ENCODE data around the gene ANKRD18B. TPM values are rescaled to one million over a fixed set of nuclear protein-coding genes. Genes with fewer than 3 reads are reported as not detected.
"Not testable (repeated sequence)": the region's sequence is repeated elsewhere in the genome, so short reads cannot be mapped to it uniquely, and the experiment has no call there.

The ANKRD18B gene
- total and polyA plus RNA-seq, 2 donors (not counting 1 experiment from before 2014, with no cell fraction given): not detected

DNA sequence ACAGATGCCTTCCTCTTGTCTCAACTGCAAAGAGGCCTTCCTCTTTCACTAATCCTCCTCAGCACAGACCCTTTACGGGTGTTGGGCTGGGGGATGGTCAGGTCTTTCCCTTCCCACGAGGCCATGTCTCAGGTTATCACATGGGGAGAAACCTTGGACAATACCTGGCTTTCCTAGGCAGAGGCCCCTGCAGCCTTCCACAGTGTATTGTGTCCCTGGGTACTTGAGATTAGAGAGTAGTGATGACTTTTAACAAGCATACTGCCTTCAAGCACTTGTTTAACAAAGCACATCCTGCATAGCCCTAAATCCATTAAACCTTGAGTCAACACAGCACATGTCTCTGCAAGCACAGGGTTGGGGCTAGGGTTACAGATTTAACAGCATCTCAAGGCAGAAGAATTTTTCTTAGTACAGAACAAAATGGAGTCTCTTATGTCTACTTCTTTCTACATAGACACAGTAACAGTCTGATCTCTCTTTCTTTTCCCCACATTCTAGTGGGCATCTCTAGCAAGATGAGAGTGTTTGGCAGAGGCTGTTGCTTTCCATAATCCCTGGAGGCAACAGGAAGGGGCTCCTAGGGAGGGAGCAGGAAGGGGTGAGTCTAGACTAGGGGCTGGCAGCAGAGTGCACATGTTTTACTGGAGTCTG is 8.6 kb upstream of the ANKRD18B start:
- CTCF ChIA-PET; DNase-seq; H3K27ac Mint-ChIP-seq; H3K27ac ChIP-seq (ENCODE audit: low read length in 2 of 2); H3K9ac ChIP-seq (ENCODE audit: low read length); H3K9me3 Mint-ChIP-seq (ENCODE audit: insufficient read depth); H4K20me1 ChIP-seq (ENCODE audit: control insufficient read depth, insufficient read depth, low read length, poor library complexity, severe bottlenecking); H3K36me3 ChIP-seq (replicated peaks in 1 of 2; ENCODE audit: control extremely low read depth in 1 of 2, control insufficient read depth in 1 of 2, extremely low read depth in 1 of 2, insufficient read depth in 2 of 2, low read length in 1 of 2); ATAC-seq (ENCODE audit: low read depth); H3K4me3 Mint-ChIP-seq; H3K9me3 ChIP-seq (ENCODE audit: control extremely low read depth in 1 of 3, control insufficient read depth in 2 of 3, insufficient read depth in 1 of 3, low read length in 2 of 3); H2AFZ ChIP-seq (ENCODE audit: insufficient read depth, low read depth, low read length, poor library complexity, severe bottlenecking); POLR2A ChIA-PET; H3K4me3 ChIP-seq (ENCODE audit: control extremely low read depth in 1 of 5, extremely low read depth in 1 of 5, insufficient read depth in 1 of 5, low read depth in 2 of 5, low read length in 4 of 5); H3K4me2 ChIP-seq (replicated peaks; ENCODE audit: low read depth, low read length, poor library complexity, severe bottlenecking); H3K4me1 Mint-ChIP-seq; H3K4me1 ChIP-seq (ENCODE audit: control insufficient read depth in 2 of 2, insufficient read depth in 2 of 2, low read length in 2 of 2); intact Hi-C loops (cut with micrococcal nuclease); H3K79me2 ChIP-seq (ENCODE audit: control insufficient read depth, insufficient read depth, low read length); H3K27me3 ChIP-seq (replicated peaks in 1 of 4; ENCODE audit: control extremely low read depth in 1 of 4, control insufficient read depth in 3 of 4, insufficient read depth in 4 of 4, low read length in 3 of 4): not testable (repeated sequence)
- 20% methylated on average over 1 of the region's 2 CpGs for WGBS (ENCODE audit: insufficient coverage)
- peaks cover 14% of the 10 kb centered on the region for H3K27me3 Mint-ChIP-seq

- intact Hi-C loops (cut with micrococcal nuclease); POLR2A ChIA-PET: not testable (repeated sequence)
Measured at GRCh38 chr9:33516397-33516796, 7.7 kb upstream of the ANKRD18B start.

More at GRCh38 chr9:33516397-33516796, 7.7 kb upstream of the ANKRD18B start:
- H3K4me2 ChIP-seq (replicated peaks; ENCODE audit: low read depth, low read length, poor library complexity, severe bottlenecking); H3K27ac ChIP-seq (ENCODE audit: low read length in 2 of 2); H2AFZ ChIP-seq (ENCODE audit: insufficient read depth, low read depth, low read length, poor library complexity, severe bottlenecking); H3K9me3 Mint-ChIP-seq (ENCODE audit: insufficient read depth); H3K4me3 ChIP-seq (ENCODE audit: control extremely low read depth in 1 of 5, extremely low read depth in 1 of 5, insufficient read depth in 1 of 5, low read depth in 2 of 5, low read length in 4 of 5); H3K4me1 ChIP-seq (ENCODE audit: control insufficient read depth in 2 of 2, insufficient read depth in 2 of 2, low read length in 2 of 2); H3K9ac ChIP-seq (ENCODE audit: low read length); H3K27ac Mint-ChIP-seq; ATAC-seq (ENCODE audit: low read depth); H3K4me3 Mint-ChIP-seq; H4K20me1 ChIP-seq (ENCODE audit: control insufficient read depth, insufficient read depth, low read length, poor library complexity, severe bottlenecking); H3K27me3 ChIP-seq (replicated peaks in 1 of 4; ENCODE audit: control extremely low read depth in 1 of 4, control insufficient read depth in 3 of 4, insufficient read depth in 4 of 4, low read length in 3 of 4); H3K4me1 Mint-ChIP-seq; H3K9me3 ChIP-seq (ENCODE audit: control extremely low read depth in 1 of 3, control insufficient read depth in 2 of 3, insufficient read depth in 1 of 3, low read length in 2 of 3); H3K36me3 ChIP-seq (replicated peaks in 1 of 2; ENCODE audit: control extremely low read depth in 1 of 2, control insufficient read depth in 1 of 2, extremely low read depth in 1 of 2, insufficient read depth in 2 of 2, low read length in 1 of 2); DNase-seq; CTCF ChIA-PET; H3K79me2 ChIP-seq (ENCODE audit: control insufficient read depth, insufficient read depth, low read length): not testable (repeated sequence)
- WGBS (ENCODE audit: insufficient coverage): no CpG with 5 or more reads among the region's 1 CpG
- peaks cover 16% of the 10 kb centered on the region for H3K27me3 Mint-ChIP-seq

Measured in B cell (primary cell).